Gastroesophageal sphincter (tissue), 3 donors: ENCODE results near the gene KRT23.

Experiments used
- CTCF ChIP-seq, 4 experiments: fragments of 200-600 bp in 2 of 4; fragments of 450-650 bp in 2 of 4; sonication (generic) in 1 of 4; IDR thresholded peaks; one replicate each; pipeline ENCODE4 v1.5.1; 2017 to 2019; ENCODE audit warnings: antibody characterized with exemption in 4 of 4, mild to moderate bottlenecking in 2 of 4, moderate library complexity in 2 of 4
- EP300 ChIP-seq: sonication (generic); formaldehyde crosslinking; IDR thresholded peaks from one replicate; pipeline ENCODE4 v1.6.1; 2017; ENCODE audit warnings: antibody characterized with exemption, mild to moderate bottlenecking
- POLR2A ChIP-seq, 2 donors: fragments of 450-650 bp; IDR thresholded peaks; one replicate each; pipeline ENCODE4 v1.6.1; 2017; ENCODE audit warnings: antibody characterized with exemption in 2 of 2, mild to moderate bottlenecking in 2 of 2, moderate library complexity in 1 of 2
- POLR2AphosphoS5 ChIP-seq: sonication (generic); formaldehyde crosslinking; IDR thresholded peaks from one replicate; pipeline ENCODE4 v1.6.1; 2017; ENCODE audit warnings: antibody characterized with exemption

GRCh38 chr17:40967582-40967981, 30.1 kb upstream of the KRT23 start:
- no peak for TF ChIP-seq CTCF (IDR thresholded peaks at IDR 0.05)
- TF ChIP-seq EP300: no peak
- TF ChIP-seq POLR2A (IDR thresholded peaks at IDR 0.05): no peak
- TF ChIP-seq POLR2AphosphoS5: no peak
